GM19395 (cell line): ENCODE measurements around the gene F7.

Experiments
- ATAC-seq: cut with Tn5 transposase; IDR thresholded peaks from one replicate; pipeline ENCODE4 v1.9.1; 2021; ENCODE audit warnings: mild to moderate bottlenecking, moderate library complexity; ENCODE audit not compliant: unreplicated experiment

The F7 gene

DNA sequence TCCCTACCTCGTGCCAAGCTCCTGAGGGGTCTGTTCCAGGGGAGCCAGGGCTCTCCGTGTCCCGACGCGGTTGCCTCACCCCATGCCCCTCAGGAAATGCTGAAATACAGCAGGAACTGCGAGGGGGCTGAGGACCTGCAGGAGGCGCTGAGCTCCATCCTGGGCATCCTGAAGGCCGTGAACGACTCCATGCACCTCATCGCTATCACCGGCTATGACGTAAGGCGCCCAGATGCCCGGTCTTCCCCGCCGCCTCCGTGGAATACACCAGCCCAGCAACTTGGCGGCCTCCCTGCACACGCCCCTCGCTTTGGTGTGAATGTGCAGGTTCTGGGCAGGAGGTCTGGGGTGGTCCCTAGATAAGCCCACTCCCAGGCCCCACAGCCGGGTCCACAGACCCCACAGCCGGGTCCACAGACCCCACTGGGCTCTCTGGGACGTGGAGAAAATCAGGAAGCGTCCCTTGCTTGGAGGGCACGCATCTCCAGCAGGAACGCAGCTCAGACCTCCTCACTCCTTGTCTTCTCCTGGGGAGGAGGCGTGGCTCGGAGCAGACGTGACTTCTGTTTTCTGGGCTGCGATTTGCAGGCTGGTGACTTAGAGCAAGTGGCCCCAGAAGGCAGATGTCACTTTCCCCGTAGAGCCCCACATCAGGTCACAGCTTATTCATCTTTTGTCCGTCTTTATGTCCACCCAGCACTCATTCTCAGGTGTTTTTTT, 19.4 kb upstream of the F7 start:
- no peak for ATAC-seq

DNA sequence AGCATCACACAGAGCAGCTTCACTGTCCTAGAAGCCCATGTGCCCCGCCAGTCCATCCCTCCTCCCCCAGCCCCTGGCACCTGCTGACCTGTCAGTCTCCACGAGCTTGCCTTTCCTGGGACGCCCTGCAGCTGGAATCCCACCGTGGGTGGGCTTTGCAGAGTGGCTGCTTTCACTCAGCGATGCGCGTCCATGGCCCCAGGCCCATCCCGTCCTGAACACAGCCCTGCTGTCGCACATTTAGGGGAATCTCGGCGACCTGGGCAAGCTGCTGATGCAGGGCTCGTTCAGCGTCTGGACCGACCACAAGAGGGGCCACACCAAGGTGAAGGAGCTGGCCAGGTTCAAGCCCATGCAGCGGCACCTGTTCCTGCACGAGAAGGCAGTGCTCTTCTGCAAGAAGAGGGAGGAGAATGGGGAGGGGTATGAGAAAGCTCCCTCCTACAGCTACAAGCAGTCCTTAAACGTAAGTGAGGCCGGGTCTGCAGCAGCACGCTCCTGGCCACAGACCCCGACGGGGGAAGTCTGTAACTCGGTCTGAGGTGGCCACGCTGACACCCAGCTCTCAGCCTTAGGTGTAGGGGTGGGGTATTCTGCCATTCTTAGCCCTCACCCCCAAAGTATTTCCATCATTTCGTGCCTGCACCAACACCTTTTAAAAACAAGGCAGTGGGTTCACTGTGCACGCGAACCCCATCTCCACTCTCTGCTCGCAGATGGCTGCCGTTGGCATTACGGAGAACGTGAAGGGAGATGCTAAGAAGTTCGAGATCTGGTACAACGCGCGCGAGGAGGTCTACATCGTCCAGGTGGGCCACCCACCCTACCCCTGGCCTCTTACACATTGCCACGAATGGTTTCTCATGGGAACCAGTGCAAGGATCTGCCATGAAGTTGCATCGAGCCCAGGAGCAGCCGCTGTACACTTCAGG, 18.3 kb upstream of the F7 start:
- ATAC-seq: no peak

- ATAC-seq: no peak
Observed at GRCh38 chr13:113087923-113088690, 17.5 kb upstream of the F7 start.

DNA sequence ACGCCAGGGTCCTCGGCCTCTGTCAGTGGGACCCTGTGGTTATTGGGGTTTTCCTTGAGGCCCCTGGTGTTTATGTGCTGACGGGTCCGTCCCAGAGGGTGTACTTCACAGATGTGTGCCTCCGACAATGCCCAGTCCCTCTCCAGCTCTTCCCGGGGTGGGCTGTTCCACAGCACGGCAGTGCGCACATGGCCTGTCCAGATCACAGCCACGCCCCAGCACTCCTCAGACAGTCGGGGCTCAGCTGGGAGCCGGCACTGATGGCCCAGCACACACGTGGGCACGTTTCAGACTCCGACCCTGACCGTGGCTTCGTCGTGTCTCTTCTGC, 16.9 kb upstream of the F7 start:
- ATAC-seq: no peak

DNA sequence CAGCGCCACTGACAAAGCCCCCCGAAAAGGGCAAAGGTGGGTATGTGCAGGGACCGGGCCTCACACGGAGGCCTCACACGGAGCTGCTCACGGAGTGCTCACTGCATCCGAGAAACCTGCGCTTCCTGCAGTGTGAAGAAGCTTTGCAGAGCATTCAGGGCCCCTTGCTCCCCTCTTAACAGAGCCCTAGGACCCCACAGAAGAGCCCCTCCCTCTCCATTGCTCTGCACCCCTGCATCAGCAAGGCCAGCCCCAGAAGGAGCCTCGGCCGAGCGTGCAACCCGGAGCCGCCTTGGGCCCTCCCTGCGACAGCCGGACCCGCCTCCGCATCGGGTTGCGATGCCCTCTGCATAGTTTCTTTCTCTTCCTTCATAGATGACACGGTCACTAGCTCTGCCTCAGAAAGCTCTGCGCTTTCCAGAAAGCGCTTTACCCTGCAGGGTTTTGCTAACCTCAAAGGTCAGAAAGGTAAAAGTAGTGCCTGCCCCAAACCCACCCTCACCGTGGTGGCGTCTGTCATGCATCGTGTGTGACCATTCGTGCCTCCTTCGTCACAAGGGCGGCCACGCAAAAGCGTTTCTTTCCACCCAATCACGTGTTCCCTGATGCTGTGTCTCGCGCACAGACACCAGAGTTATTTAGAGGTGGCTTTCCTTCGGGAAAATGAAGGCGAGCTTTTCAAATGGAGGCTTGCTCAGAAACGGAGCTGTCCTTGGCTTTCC, 15.7 kb upstream of the F7 start:
- no peak for ATAC-seq

- no peak for ATAC-seq
Observed at GRCh38 chr13:113090415-113090770, 15.2 kb upstream of the F7 start.

DNA sequence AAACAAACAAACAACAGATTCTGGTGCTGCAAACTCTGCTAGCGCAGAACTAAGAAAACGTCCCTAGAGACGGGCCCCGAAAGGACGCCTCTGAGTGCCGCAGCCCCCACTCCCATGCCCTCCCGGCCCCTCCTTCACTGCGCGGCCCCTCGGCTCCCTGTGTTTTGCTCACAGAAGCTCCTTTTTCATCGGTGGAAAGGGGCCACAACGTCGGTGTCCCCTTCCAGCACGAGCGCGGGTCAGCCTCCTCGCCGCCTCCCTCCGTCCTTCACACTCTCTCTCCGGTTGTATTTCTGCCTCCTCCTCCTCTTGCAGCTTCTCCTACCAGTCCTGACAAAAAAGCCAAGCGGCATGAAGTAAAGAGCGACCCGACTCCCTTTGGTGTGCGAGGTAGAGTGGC, 14.8 kb upstream of the F7 start:
- no peak for ATAC-seq

DNA sequence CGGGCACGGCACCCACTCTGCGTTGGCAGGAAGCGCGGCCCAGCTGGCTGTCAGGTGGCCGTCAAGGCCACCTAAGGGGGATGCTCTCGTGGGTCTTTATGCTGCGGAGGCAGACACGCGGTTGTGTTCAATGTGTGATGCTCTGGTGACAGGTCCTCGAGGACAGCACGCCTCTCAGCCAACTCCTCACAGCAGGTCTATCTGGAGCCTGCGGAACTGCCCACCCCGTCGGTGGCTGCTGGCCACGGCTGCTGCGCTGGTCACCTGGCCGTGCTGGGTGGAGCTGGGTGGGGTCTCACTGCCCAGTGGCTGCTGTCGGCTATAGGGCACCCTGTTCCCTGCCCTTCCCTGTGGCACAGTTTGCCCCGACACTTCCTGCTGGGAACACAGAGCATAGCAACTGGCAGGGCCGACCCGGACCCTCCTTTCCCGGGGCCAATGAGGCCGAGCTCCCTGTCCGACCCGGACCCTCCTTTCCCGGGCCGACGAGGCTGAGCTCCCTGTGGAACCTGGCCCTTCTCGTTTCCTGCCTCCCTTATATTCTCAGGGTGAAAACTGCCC, 14.3 kb upstream of the F7 start:
- ATAC-seq: no peak

DNA sequence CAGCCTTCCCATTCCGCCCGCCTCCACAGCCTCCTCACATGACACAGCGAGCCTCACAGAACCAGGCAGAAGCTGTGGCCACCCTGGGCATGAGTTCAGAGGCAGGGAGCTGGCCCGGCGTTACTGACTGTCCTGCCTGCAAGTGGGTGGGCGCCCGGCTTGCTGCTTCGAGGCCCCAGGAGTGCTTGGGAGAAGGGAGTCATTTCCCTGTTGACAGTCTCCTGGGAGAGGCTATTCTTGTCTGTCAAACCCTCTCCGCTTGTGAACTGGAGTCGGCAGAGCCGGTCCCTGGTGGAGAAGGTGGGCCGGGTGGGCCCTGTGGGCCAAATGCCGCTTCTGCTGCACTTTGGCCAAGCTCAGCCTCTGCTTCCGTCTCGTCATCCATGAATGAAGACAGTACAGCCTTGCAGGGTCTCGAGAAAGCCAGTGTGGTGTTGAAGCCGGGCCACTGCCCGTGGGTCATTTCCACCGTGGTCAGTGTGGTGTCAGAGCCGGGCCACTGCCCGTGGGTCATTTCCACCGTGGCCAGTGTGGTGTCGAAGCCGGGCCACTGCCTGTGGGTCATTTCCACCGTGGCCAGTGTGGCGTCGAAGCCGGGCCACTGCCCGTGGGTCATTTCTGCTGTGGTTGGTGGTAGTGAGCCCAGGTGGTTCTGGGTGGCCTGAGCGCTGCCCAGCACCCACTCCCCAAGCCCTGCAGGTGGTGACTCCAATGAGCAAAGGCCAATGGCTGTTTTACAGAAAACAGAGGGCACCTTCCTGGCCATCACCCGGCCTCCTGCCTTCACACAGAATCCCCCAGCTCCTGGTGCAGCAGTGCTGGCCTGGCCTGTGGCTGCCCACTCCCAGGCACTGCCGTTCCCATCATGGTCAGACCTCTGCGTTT, 13.5 kb upstream of the F7 start:
- ATAC-seq: no peak

DNA sequence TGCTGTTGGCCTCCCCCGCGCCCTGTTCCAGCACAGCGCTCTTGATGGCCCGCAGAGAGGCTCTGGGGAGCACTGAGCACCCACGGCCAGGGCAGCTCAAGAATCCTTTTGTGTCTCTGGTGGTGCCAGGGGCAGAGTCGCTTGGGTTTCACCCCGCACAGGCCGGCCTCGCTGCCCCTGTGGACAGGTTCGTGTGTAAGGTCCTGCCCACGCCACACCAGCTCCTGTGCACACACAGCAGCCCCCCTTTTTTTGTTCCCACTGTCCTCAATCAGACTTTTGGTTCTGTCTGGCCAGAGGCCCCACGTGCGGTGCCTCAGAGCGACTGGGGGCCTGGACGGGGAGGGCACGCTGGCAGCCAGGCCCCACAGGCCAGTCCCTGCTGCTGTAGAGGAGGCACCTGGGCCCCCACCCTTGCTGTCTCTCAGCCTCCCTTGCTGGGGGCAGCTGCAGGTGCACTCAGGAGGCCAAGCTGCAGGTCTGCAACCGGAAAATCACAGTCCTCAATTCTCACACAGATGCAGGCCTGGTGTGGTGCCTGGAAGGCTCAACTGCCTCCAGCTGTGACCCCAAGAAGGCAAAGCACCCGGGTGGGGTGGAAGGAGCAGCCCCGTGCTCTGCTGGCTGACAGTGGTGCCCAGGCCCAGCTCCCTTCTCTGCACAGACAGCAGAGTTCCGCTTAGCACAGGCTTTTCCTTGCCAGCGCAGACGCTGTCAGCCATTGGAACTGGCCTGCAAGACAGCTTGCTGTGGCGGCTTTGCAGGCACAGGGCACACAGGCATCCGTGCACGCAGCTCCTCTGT, 12.6 kb upstream of the F7 start:
- no peak for ATAC-seq

DNA sequence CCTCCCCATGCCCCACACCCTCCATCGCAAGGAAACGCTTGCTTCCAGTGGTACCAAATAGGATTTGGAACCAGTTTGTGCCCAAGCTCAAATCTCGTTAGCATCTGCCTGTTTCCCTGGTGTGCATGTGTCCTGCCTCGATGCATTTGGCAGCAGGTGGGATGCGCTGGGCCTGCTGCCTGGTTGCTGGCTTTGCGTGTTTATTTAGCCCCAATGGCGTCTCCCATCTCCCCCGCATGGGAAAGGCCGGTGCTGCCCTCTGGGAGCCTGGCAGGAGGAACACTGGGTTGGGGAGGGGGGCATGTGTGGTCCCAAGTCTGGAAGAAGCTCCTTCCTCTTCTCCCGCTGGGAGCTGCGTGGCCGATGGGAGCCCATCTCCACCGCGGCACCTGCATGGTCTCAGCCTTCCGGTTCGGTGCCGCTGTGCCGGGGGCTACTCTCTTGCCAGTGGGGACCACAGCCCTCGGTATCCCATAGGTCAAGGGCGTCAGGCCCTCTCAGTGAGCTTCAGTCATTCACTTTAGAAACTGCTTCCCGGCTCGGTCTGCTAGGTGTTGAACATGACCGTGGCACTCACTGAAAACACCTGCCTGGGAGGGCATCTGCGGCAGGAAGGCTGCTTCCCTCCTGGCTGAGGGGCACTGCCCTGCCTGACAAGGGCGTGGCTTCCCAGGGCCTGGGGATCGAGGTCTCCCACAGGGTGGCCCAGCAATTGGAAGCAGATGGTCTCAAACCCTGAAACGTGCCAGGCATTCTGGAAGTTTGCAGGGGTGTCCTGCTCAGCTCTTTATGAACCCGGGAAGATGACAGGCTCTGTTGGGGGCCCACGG, 11.8 kb upstream of the F7 start:
- no peak for ATAC-seq

- no peak for ATAC-seq
Observed at GRCh38 chr13:113094410-113094800, 11.2 kb upstream of the F7 start.

- no peak for ATAC-seq
Observed at GRCh38 chr13:113095146-113096051, 10.2 kb upstream of the F7 start.

GRCh38 chr13:113096052-113096744, 9.4 kb upstream of the F7 start:
- no peak for ATAC-seq

DNA sequence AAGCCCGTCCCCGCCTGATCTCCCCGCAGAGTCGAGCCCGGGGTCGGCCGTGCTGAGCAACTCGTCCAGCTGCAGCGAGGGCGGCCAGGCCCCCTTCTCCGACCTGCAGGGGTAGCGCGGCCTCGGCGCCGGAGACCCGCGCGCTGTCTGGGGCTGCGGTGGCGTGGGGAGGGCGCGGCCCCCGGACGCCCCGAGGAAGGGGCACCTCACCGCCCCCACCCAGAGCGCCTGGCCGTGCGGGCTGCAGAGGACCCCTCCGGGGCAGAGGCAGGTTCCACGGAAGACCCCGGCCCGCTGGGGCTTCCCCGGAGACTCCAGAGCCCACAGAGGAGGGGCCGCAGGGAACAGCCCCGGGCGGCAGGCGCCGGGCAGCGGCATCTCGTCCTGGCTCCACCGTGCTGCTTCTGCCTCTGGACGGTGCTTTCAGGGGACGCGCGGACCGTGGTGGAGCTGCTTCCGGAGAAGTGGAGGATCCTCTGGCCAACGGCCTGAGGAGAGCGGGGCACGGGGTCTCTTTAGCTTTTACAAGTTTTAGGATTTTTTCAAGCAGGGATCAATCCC, 8.8 kb upstream of the F7 start:
- no peak for ATAC-seq

GRCh38 chr13:113097651-113098050, 7.9 kb upstream of the F7 start:
- no peak for ATAC-seq
